Stimulated activated CD8-positive, alpha-beta memory T cell treated with anti-CD3 and anti-CD28 coated beads, Interleukin-2, amount 100 ng/mL, for 48 hours (primary cell): ENCODE measurements around the gene MBNL2.

ENCODE experiments used
- DNase-seq, 2 donors: peaks; one replicate each; pipeline ENCODE4 v3.0.0-alpha.2; 2020; ENCODE audit warnings: low read depth in 2 of 2

MBNL2 gene

DNA sequence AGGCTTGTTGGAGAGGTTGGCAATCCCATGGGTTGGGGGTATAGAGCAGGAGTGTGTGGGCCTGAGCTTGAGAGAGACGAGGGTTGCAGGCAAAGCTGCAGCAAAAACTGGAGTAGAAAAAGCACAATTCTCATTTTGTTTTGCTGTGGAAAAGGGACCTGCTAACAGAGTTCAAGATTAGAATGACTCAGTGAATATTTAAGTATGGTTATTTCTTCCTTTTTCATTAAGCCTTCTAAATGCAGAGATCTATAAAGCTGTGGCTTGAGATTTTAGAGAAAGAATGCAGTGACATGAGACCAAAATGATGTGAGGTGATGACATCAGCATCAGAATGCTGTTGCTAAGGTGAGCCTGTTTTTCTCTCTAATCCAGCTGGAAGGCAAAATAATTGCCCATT is 10.8 kb upstream of the MBNL2 start:
- DNase-seq = no peak

DNA sequence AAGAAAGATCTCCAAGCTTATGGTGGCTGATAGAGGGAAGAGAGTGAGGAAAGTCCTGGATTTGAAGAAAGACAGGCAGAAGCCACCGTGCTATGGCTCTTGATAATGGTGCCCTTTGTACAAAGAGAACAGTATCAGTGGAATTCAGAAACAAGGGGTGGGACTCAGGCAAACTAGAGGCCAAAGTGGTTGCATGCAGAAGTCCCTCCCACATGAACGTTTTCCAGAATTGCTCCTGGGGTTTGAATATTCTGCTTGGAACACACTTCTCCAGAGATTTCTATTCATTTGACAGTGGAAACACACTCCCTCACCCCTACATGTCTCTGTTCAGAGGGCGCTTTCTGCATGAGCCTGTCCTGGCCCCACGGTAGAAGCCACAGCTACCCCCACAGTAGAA is 10.1 kb upstream of the MBNL2 start:
- DNase-seq = no peak

GRCh38 chr13:97212601-97213040 is 9.5 kb upstream of the MBNL2 start:
- DNase-seq = no peak

DNA sequence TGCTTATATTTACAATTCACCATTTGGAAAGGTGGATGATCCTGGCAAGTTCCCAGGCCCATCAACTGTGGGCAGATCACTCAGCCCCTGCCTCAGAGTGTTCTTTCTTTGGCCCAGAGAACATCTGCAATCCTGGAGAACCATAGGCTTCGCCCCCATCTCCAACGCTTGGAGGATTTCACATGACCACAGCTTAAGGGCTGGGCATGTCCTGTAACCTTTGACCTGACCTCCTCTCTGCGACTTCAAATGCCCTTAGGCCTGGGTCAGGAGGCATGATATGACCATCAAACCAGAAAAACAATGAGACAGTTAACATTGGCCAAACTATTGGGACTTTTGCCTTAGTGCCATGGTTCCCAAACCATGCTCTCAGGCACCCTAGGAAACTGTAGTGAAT is 7.2 kb upstream of the MBNL2 start:
- DNase-seq = no peak

- no peak for DNase-seq
Measured at GRCh38 chr13:97215325-97215724, 6.8 kb upstream of the MBNL2 start.

DNA sequence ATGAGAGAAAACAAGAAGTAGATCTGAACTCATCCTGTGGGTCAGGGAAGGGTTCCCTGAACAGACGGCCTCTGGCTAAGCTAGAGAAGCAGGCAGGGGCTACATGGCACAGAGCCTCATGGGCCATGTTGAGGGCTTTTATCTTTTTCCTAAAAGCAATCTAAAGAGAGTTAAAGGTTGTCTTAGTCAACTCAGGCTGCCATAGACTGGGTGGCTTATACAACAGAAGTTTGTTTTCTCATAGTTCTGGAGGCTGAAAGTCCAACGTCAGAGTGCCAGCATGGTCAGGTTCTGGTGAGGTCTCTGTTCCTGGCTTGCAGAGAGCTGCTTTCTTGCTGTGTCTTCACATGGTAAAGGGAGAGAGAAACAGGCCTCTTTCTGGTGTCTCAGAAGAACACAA is 2.9 kb upstream of the MBNL2 start:
- no peak for DNase-seq

GRCh38 chr13:97220151-97220900 is 1.8 kb upstream of the MBNL2 start:
- DNase-seq = no peak

- no peak for DNase-seq
Measured at GRCh38 chr13:97221046-97221445, 1.1 kb upstream of the MBNL2 start.

- DNase-seq = no peak
Measured at GRCh38 chr13:97221466-97221865, 667 bp upstream of the MBNL2 start.

GRCh38 chr13:97223037-97223710 is 1.0 kb downstream of the MBNL2 start:
- DNase-seq = no peak

DNA sequence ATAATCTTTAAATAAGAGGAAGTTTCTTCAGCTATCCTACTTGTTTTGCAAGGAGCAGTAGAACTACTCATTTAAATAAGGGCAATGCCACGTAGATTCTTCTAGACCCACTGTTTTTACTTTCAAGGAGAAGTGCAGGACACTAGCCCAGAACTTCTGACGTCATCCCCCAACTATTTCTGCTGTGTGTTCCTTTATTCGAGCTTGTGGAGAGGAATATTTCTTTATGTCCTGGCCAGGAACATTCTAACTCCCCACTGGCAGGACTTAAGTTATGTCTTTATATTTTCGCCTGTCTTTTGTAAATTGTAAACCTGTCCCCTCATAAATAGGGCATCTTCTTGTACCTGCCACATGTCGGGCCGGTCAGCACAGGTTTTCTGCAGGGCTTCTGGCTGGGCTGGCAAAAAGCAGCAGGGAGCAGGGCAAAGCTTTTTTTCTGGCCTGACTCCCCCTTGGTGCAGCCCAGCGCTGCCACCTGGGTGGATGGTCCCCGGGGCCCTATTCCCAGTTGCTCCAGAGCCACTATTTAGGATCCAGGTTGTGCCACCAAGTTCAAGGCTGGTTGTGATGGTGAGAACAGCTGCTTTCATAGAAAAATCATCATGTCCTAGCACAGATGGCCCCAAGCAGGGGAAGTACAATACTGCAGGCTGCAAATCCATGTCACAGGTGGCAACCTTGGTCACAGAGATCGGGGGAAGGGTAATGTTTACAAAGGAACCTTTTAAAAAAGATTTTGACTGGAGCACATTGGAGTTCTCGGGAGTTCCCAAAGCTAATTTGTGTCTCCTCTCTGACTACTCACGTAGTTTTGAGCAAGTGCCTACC is 1.8 kb downstream of the MBNL2 start:
- no peak for DNase-seq

GRCh38 chr13:97224544-97225300 is 2.6 kb downstream of the MBNL2 start:
- DNase-seq = no peak

- DNase-seq = no peak
Measured at GRCh38 chr13:97225533-97225932, 3.4 kb downstream of the MBNL2 start.

DNA sequence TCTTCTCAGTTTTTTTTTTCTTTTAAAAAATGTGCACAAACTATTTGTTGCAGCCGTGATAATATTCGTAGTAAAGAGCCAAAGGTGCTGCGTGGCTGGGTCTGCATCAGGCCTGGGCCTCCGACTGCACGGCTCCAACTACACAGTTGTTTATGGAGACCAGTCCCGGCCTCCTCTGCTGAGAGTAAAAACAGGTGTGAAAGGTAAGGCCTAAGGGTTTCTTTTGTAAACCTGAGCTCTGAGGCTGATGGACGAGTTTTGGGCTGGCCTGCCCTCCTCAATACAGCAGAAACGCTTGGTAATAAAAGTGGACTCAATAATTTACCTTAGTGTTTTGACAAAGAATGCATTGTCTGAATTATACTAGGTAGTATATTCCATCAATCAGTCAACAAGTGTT is 3.9 kb downstream of the MBNL2 start:
- no peak for DNase-seq

GRCh38 chr13:97226788-97227627 is 4.9 kb downstream of the MBNL2 start:
- no peak for DNase-seq

GRCh38 chr13:97228850-97229521 is 6.9 kb downstream of the MBNL2 start:
- DNase-seq = no peak

DNA sequence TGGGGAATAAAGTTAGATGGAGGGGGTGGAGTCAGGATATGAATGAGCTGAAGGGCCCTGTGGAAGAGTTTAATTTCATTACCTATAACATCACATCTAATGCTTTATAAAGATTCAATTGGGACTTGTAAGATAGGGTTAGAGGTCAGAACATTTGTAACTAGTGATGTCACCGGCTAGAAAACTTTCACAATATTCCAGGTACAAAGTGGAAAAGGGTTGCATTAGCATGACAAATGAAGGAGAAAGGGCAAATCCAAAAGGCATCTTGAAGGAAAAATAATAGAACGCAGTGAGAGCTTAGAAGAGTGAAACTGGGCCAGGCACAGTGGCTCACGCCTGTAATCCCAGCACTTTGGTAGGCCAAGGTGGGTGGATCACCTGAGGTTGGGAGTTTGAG is 7.6 kb downstream of the MBNL2 start:
- no peak for DNase-seq

- no peak for DNase-seq
Measured at GRCh38 chr13:97231118-97231828, 9.1 kb downstream of the MBNL2 start.

DNA sequence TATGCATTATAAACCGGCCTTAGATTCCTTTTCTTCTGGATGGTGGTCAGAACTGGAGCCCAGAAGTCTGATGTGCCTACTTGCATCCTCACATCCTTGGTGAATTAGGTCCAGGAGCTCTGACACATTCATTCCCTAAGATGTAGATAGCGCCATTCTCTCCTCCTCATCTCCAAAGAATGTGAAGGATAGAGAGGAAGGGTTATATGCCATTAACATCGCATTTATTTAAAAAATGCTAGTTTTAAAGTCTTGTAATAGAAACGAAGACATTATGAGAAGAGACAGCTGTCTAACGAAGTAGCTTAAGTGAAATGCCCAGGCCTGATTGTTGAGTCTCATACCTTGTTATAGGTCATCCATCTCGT is 9.7 kb downstream of the MBNL2 start:
- no peak for DNase-seq

DNA sequence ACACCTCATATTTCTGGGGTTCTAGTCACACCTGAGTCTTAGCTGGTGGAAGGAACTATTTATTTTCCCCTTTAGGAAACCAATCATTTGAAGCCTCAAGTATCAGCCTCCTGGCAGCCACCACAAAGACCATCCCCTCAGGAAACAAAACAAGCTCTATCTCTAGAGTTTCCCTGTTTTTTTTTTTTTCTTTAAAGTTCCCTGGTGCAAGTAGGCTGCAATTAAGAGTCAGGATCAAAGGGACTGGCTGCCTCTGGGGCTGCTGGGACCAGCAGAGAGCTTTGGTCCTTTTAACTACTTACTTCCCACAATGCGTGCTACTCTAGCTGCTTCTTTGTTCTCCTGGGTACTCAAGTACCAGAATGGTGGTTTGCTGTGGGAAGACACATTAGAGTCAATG is 11.4 kb downstream of the MBNL2 start:
- DNase-seq = no peak
